Liver (tissue), 9 donors: ENCODE data around the gene XYLT1. TPM values are rescaled to one million over a fixed set of nuclear protein-coding genes. Genes with fewer than 3 reads are reported as not detected.

ENCODE experiments used
- DNase-seq: peaks from one replicate; pipeline ENCODE4 v3.0.0-alpha.2; 2017; ENCODE audit warnings: low spot score
- H3K27ac ChIP-seq, 2 donors: one replicate each; pipeline ENCODE4 v1.7.0; 2013; ENCODE audit warnings: inconsistent platforms in 2 of 2, low read length in 2 of 2, control low read depth in 1 of 2, low read depth in 1 of 2, mild to moderate bottlenecking in 1 of 2
- H3K27me3 ChIP-seq, 4 donors: one replicate each; pipeline versions ENCODE4 v1.6.1 to v1.7.0; 2013; ENCODE audit warnings: low read length in 3 of 4, inconsistent platforms in 1 of 4, mild to moderate bottlenecking in 1 of 4, moderate library complexity in 1 of 4; ENCODE audit not compliant: control insufficient read depth in 4 of 4, insufficient read depth in 4 of 4
- H3K36me3 ChIP-seq, 4 donors: one replicate each; pipeline versions ENCODE4 v1.6.1 to v1.7.0; 2013; ENCODE audit warnings: low read length in 3 of 4, mild to moderate bottlenecking in 3 of 4, low read depth in 1 of 4, moderate library complexity in 1 of 4; ENCODE audit not compliant: control insufficient read depth in 4 of 4, insufficient read depth in 3 of 4
- H3K4me1 ChIP-seq, 4 donors: one replicate each; pipeline versions ENCODE4 v1.6.1 to v1.7.0; 2013; ENCODE audit warnings: low read length in 3 of 4, mild to moderate bottlenecking in 3 of 4, moderate library complexity in 1 of 4; ENCODE audit not compliant: control insufficient read depth in 4 of 4, insufficient read depth in 4 of 4
- H3K4me3 ChIP-seq, 3 donors: one replicate each; pipeline versions ENCODE4 v1.6.1 to v1.7.0; 2013; ENCODE audit warnings: low read length in 3 of 3, control low read depth in 1 of 3, low read depth in 1 of 3, mild to moderate bottlenecking in 1 of 3
- H3K9ac ChIP-seq, 2 donors: one replicate each; pipeline ENCODE4 v1.7.0; 2013; ENCODE audit warnings: low read length in 2 of 2, mild to moderate bottlenecking in 2 of 2, moderate library complexity in 2 of 2, control low read depth in 1 of 2, low read depth in 1 of 2
- H3K9me3 ChIP-seq, 4 donors: one replicate each; pipeline versions ENCODE4 v1.6.1 to v1.7.0; 2013; ENCODE audit warnings: low read length in 3 of 4; ENCODE audit not compliant: control insufficient read depth in 4 of 4
- FOXA1 ChIP-seq: IDR thresholded peaks from 2 replicates; pipeline ENCODE4 v1.6.1; 2016; ENCODE audit warnings: antibody characterized with exemption
- FOXA2 ChIP-seq: IDR thresholded peaks from 2 replicates; pipeline ENCODE4 v1.6.1; 2016; ENCODE audit warnings: antibody characterized with exemption
- GABPA ChIP-seq, 2 donors: IDR thresholded peaks in 1 of 2; conservative IDR thresholded peaks in 1 of 2; 2 replicates each; pipeline ENCODE4 v1.6.1; 2016; ENCODE audit warnings: antibody characterized with exemption in 2 of 2, mild to moderate bottlenecking in 1 of 2, moderate library complexity in 1 of 2
- HNF4A ChIP-seq, 2 donors: conservative IDR thresholded peaks; 2 replicates each; pipeline ENCODE4 v1.6.1; 2016; ENCODE audit warnings: antibody characterized with exemption in 2 of 2, mild to moderate bottlenecking in 2 of 2
- HNF4G ChIP-seq: IDR thresholded peaks from 2 replicates; pipeline ENCODE4 v1.6.1; 2016; ENCODE audit warnings: antibody characterized with exemption
- NR2F2 ChIP-seq: IDR thresholded peaks from 2 replicates; pipeline ENCODE4 v1.6.1; 2016; ENCODE audit warnings: antibody characterized with exemption
- RAD21 ChIP-seq, 2 donors: IDR thresholded peaks; 2 replicates each; pipeline ENCODE4 v1.6.1; 2016; ENCODE audit warnings: antibody characterized with exemption in 2 of 2, mild to moderate bottlenecking in 2 of 2
- RXRA ChIP-seq, 2 donors: IDR thresholded peaks; 2 replicates each; pipeline ENCODE4 v1.6.1; 2017 to 2018; ENCODE audit warnings: antibody characterized with exemption in 2 of 2, mild to moderate bottlenecking in 1 of 2
- SP1 ChIP-seq: IDR thresholded peaks from 2 replicates; pipeline ENCODE4 v1.6.1; 2018; ENCODE audit warnings: antibody characterized with exemption, mild to moderate bottlenecking
- YY1 ChIP-seq: IDR thresholded peaks from 2 replicates; pipeline ENCODE4 v1.6.1; 2016; ENCODE audit warnings: antibody characterized with exemption, mild to moderate bottlenecking
- WGBS: extraction: QIAGEN DNeasy Blood & Tissue Kit; methylation state at CpG from one replicate; pipeline ENCODE4 v1.1.7; 2013; 5-methylcytosine and 5-hydroxymethylcytosine counted together
- polyA plus RNA-seq, 2 donors: library from polyadenylated mRNA; stranded (reverse) in 1 of 2; unstranded in 1 of 2; fragments of 200-250 nt in 1 of 2; fragments of >200 nt in 1 of 2; fragmentation: Nextera tagmentation in 1 of 2; extraction: Ambion mirVana in 1 of 2; gene quantifications; one replicate each; pipeline versions ENCODE4 v1.2.1 to v1.2.3, GENCODE V29; 2013 to 2015
- total RNA-seq, 2 donors: library from RNA; depleted of rRNA; stranded (reverse); fragments of >200 nt; gene quantifications; one replicate each; pipeline ENCODE4 v1.2.3, GENCODE V29; 2014
- TF ChIP-seq, protein P1 (sequence below): IDR thresholded peaks from 2 replicates; pipeline ENCODE4 v1.6.1; 2016; ENCODE audit warnings: antibody characterized with exemption, mild to moderate bottlenecking
- TF ChIP-seq, protein P2 (sequence below): IDR thresholded peaks from 2 replicates; pipeline ENCODE4 v1.6.1; 2016; ENCODE audit warnings: antibody characterized with exemption
- TF ChIP-seq, protein P3 (sequence below): IDR thresholded peaks from 2 replicates; pipeline ENCODE4 v1.6.1; 2016; ENCODE audit warnings: antibody characterized with exemption
- TF ChIP-seq, protein P4 (sequence below): IDR thresholded peaks from 2 replicates; pipeline ENCODE4 v1.6.1; 2016; ENCODE audit warnings: antibody characterized with exemption
- donor health status: healthy.
- donor health status: healthy.
- donor health status: healthy.
- donor health status: healthy.
- donor health status: healthy.

XYLT1 gene
- total and polyA plus RNA-seq, 4 donors = 0.25 to 2.3 (median 0.53) TPM

DNA sequence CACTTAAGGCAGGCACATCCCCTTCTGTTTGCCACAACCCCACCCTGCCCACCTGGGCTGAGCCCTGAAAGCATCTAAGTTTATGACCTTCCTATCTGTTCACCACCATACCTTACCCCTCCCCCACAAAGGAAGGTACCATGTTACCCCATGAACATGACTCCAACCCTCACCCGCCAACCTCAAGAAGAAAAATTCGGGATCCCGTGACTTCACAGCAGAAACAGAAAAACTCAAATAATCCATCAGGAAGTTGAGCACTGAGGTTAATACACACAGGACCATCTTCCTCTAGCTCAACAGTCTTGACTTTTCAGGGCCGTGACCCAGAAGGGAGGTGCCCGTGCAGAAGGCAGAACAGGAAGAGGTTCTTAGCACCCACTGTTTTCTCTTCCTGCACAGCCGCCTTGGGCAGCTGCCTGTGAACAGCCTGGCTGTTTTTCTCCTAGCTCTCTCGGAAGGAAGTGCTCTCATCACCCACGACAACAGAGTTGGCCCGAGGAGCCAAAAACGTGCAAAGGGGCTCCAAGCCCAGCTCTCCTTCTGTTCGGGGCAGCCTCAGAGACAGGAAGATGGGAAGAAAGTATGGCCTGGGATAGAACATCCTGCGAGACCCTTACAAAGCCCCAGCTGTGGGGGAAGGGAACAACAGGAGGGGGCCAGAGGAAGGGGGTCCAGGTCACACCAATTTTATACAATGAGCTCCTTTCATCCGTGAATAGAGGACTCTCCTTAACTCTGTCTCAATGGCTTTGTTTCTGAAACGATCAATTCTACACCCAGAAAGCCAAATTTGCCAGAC lies 101.1 kb downstream of the XYLT1 start:
- H3K9me3 ChIP-seq = no peaks in the 10 kb centered on the region
- TF ChIP-seq, protein P1, sequence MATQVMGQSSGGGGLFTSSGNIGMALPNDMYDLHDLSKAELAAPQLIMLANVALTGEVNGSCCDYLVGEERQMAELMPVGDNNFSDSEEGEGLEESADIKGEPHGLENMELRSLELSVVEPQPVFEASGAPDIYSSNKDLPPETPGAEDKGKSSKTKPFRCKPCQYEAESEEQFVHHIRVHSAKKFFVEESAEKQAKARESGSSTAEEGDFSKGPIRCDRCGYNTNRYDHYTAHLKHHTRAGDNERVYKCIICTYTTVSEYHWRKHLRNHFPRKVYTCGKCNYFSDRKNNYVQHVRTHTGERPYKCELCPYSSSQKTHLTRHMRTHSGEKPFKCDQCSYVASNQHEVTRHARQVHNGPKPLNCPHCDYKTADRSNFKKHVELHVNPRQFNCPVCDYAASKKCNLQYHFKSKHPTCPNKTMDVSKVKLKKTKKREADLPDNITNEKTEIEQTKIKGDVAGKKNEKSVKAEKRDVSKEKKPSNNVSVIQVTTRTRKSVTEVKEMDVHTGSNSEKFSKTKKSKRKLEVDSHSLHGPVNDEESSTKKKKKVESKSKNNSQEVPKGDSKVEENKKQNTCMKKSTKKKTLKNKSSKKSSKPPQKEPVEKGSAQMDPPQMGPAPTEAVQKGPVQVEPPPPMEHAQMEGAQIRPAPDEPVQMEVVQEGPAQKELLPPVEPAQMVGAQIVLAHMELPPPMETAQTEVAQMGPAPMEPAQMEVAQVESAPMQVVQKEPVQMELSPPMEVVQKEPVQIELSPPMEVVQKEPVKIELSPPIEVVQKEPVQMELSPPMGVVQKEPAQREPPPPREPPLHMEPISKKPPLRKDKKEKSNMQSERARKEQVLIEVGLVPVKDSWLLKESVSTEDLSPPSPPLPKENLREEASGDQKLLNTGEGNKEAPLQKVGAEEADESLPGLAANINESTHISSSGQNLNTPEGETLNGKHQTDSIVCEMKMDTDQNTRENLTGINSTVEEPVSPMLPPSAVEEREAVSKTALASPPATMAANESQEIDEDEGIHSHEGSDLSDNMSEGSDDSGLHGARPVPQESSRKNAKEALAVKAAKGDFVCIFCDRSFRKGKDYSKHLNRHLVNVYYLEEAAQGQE = no peak
- TF ChIP-seq GABPA (IDR thresholded peaks at IDR 0.05 in 1 of 2, conservative IDR thresholded peaks at IDR 0.05 in 1 of 2) (no peak), RXRA (IDR thresholded peaks at IDR 0.05) (peak in 1 of 2 donors; percentile 17), SP1 (peak; percentile 15), HNF4A (conservative IDR thresholded peaks at IDR 0.05) (no peak), RAD21 (IDR thresholded peaks at IDR 0.05) (peak in 1 of 2 donors; percentile 39), NR2F2 (peak; percentile 88)
- TF ChIP-seq, protein P2, sequence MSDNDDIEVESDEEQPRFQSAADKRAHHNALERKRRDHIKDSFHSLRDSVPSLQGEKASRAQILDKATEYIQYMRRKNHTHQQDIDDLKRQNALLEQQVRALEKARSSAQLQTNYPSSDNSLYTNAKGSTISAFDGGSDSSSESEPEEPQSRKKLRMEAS = peak; percentile 43
- TF ChIP-seq, protein P3, sequence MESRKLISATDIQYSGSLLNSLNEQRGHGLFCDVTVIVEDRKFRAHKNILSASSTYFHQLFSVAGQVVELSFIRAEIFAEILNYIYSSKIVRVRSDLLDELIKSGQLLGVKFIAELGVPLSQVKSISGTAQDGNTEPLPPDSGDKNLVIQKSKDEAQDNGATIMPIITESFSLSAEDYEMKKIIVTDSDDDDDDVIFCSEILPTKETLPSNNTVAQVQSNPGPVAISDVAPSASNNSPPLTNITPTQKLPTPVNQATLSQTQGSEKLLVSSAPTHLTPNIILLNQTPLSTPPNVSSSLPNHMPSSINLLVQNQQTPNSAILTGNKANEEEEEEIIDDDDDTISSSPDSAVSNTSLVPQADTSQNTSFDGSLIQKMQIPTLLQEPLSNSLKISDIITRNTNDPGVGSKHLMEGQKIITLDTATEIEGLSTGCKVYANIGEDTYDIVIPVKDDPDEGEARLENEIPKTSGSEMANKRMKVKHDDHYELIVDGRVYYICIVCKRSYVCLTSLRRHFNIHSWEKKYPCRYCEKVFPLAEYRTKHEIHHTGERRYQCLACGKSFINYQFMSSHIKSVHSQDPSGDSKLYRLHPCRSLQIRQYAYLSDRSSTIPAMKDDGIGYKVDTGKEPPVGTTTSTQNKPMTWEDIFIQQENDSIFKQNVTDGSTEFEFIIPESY = no peak
- no peaks in the 10 kb centered on the region for H3K36me3 ChIP-seq
- DNase-seq = no peak
- no peak overlapping the region for H3K4me3 ChIP-seq
- H3K27ac ChIP-seq = peak overlapping the region; percentile 53 to 67
- 42% methylated on average over 14 of the region's 14 CpGs for WGBS
- H3K9ac ChIP-seq = peak overlapping the region in 1 of 2 donors; percentile 29
- H3K27me3 ChIP-seq = no peaks in the 10 kb centered on the region
- peaks cover 0 to 2% (median 0%) of the 10 kb centered on the region in 4 donors for H3K4me1 ChIP-seq

DNA sequence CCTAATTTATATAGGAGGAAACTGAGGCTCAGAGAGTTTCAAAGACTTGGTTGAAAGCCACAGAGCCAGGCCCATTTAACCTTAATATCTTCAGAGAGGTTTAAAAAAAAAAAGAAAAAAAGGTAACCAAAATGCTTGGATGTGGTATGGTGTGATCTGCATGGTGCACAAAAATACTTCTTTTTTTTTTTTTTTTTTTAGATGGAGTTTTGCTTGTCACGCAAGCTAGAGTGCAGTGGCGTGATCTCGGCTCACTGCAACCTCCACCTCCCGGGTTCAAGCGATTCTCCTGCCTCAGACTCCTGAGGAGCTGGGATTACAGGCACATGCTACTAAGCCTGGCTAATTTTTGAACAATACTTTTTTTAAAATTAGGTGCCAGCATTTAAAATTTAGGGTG lies 101.8 kb downstream of the XYLT1 start:
- Histone ChIP-seq H3K36me3 (no peaks in the 10 kb centered on the region), H3K9me3 (no peaks in the 10 kb centered on the region), H3K27ac (peak overlapping the region; percentile 53 to 67), H3K27me3 (no peaks in the 10 kb centered on the region), H3K9ac (peak overlapping the region in 1 of 2 donors; percentile 29), H3K4me3 (no peak overlapping the region), H3K4me1 (peaks cover 0 to 2% (median 0%) of the 10 kb centered on the region in 4 donors)
- no peak for DNase-seq
- WGBS = 79% methylated on average over 5 of the region's 5 CpGs
- TF ChIP-seq YY1 = no peak
- no peak for TF ChIP-seq HNF4G
- TF ChIP-seq RAD21 (IDR thresholded peaks at IDR 0.05) = no peak
- TF ChIP-seq, protein P4, sequence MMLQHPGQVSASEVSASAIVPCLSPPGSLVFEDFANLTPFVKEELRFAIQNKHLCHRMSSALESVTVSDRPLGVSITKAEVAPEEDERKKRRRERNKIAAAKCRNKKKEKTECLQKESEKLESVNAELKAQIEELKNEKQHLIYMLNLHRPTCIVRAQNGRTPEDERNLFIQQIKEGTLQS = no peak
- TF ChIP-seq FOXA2 = no peak
- TF ChIP-seq FOXA1 = no peak
- TF ChIP-seq RXRA (IDR thresholded peaks at IDR 0.05) = no peak
